Neural progenitor cell (in vitro differentiated cells): ENCODE measurements around the gene PCDH1.

ENCODE experiments used
- EZH2 ChIP-seq: fragments of 200-600 bp; sonication (generic); IDR thresholded peaks from 2 replicates; pipeline ENCODE4 v1.6.1; 2017; ENCODE audit warnings: antibody characterized with exemption, mild to moderate bottlenecking, moderate library complexity
- EZH2phosphoT487 ChIP-seq: fragments of 200-600 bp; sonication (generic); IDR thresholded peaks from 2 replicates; pipeline ENCODE4 v1.6.1; 2017; ENCODE audit warnings: antibody characterized with exemption
- TF ChIP-seq, protein P1 (sequence below): fragments of 200-600 bp; sonication (generic); IDR thresholded peaks from 2 replicates; pipeline ENCODE4 v1.5.1; 2017; ENCODE audit warnings: antibody characterized with exemption, mild to moderate bottlenecking

DNA sequence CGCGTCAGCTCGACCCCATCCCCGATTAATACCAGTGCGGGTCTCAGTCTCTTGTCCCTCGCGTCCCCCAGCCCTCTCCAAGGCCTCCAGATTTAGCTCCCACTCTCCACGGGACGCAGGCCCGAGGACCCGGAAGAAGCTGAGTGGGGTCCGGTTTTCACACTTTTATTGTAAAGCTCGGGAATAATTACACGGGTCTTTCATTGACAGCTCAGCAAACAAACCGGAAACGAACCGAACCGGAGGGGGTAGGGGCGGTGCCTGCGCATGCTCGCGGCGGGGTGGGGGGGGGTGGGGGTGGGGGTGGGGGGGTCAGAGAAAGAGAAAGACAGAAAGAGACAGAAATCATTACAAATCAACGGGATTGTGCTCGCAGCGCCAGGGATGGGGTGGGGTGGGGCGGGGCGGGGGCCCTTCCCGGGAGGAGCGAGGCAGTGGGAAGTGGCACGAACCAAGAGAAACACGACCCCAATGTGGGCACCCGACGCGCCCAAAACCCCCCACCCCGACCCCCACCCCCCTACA, 27.9 kb downstream of the PCDH1 start:
- TF ChIP-seq, protein P1, sequence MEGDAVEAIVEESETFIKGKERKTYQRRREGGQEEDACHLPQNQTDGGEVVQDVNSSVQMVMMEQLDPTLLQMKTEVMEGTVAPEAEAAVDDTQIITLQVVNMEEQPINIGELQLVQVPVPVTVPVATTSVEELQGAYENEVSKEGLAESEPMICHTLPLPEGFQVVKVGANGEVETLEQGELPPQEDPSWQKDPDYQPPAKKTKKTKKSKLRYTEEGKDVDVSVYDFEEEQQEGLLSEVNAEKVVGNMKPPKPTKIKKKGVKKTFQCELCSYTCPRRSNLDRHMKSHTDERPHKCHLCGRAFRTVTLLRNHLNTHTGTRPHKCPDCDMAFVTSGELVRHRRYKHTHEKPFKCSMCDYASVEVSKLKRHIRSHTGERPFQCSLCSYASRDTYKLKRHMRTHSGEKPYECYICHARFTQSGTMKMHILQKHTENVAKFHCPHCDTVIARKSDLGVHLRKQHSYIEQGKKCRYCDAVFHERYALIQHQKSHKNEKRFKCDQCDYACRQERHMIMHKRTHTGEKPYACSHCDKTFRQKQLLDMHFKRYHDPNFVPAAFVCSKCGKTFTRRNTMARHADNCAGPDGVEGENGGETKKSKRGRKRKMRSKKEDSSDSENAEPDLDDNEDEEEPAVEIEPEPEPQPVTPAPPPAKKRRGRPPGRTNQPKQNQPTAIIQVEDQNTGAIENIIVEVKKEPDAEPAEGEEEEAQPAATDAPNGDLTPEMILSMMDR, result no peak
- TF ChIP-seq EZH2phosphoT487, result no peak
- no peak for TF ChIP-seq EZH2
